CD4-positive, alpha-beta T cell treated with Interleukin-17A for 4 hours (primary cell): ENCODE data around the gene MKLN1.
"Not testable (repeated sequence)": the region's sequence is repeated elsewhere in the genome, so short reads cannot be mapped to it uniquely, and the experiment has no call there.

ENCODE experiments used
- DNase-seq: peaks from one replicate; pipeline ENCODE4 v3.0.0-alpha.2; 2020; ENCODE audit warnings: mixed read lengths

The MKLN1 gene

DNA sequence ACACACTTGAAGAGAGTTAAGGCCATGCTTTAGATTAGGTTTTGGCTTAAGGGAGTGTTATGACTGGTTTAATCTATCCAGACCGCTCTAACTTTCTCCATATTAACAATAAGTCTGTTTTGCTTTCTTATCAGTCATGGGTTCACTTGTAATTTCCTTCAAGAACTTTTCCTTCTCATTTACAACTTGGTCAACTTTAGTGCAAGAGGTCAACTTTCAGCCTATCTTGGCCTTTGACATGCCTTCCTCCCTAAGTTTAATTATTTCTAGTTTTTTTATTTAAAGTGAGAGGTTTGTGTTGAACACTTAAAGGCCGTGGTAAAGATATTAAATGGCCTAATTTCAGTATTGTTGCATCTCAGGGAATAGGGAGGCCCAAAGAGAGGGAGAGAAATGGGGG lies 75.6 kb downstream of the MKLN1 start:
- DNase-seq = no peak

DNA sequence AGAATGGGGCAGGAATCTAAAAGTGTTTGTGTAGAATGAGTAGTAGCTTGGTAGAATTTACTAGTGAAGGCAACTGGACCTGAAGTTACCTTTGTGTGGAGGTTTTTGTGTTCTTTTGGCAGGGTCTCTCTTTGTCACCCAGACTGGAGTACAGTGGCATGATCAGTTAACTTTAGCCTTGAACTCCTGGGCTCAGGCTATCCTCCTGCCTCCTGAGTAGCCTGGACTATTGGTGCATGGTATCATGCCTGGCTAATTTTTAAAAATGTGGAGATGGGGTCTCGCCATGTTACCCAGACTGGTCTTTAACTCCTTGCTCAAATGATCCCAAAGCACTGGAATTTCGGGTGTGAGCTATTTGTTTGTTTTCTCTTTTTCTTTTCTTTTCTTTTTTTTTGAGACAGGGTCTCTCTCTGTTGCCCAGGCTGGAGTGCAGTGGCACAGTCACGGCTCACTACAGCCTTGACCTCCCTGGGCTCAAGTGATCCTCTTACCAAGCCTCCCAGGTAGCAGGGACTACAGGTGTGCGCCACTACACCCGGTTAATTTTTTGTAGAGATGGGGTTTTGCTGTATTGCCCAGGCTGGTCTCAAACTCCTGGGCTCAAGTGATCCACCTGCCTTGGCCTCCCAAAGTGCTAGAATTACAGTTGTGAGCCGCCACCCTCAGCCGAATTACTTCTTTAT lies 76.7 kb downstream of the MKLN1 start:
- no peak for DNase-seq

DNA sequence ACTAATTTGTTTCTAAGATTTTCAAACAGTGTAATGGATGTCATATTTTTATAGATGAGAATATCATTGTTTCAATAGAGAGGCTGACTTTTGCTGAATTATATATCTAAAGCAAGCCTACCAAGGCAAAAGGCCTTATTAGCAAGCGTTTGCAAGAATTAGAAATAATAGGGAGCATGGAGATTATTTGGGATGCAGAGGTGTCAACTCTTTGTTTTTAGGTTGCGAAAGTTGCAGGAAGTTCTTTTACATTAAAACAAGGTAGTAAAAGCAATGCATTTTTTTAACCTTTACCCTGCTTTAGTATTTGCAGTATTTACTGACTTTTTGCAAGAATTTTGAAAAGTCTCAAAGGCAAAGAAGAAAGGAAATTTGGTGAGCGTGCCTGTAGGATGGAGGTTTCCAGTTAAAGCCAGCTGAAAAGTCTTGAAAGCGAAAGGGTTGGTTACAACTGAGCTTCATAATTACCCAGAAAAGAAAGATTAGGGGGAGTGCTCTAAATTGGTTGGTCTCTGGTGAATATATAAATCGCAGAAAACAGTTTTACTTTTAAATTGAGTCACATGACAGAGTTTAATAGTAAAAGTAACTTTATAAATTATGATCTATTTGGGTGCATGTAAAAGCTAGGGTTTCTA lies 81.6 kb downstream of the MKLN1 start:
- DNase-seq = no peak

DNA sequence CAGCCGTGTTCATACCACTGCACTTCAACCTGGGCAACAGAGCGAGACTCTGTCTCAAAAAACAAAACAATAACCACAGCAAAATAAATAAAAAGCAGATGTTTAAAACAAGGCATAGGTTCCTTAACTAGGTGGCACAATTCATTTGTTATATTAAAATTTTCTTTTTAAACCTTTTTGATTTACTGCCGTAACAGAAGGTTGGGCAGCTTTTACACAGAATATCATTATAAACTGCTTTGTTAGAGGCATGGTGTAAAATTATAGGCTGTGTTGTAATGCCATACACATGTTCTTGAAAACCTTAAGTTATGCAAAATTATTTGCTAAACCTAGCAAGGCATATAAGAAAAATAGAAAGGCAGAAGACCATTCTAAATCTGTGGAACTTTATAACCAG lies 84.4 kb downstream of the MKLN1 start:
- no peak for DNase-seq

DNA sequence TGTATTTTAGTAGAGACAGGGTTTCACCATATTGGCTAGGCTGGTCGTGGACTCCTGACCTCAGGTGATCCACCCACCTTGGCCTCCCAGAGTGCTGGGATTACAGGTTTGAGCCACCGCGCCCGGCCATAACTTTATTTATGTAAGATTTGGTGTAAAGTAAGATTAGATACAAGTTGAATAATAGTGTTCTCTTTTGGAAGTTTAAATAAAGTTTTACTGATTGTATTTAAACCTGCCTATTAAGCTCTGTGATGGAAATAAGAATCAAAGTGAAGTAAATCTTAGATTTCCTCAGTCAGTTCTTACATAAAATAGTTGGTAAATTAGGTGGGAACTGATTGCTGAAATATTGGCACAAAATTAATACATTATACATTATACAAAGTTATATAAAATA lies 86.0 kb downstream of the MKLN1 start:
- no peak for DNase-seq

DNA sequence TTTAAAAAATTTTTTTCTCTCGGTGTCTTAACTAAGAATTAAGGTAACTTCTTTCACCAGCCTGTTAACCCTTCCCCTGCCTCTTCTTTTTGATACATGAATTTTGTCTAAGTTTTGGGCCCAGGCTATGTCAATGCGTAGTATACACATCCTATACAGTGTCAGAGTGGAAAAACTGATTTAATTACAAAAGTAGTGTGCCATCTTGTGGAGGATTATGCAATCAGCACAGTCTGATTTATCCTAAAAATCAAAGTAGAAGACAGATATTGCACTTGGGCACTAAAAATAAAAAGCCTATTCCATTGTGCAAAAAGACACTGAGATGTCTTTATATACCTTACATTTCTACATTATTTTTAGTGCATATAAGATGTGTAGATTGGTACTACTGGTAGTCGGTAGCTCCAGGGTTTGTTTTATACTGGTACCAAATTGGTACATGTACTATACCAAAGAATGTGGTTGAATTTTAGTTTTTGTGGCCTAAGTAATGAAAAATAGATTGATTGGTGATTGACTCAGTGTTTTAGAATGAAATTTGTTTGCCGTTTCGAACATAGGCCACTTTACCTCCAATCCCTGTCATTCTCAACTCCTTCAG lies 96.6 kb downstream of the MKLN1 start:
- peak; percentile 10 for DNase-seq

DNA sequence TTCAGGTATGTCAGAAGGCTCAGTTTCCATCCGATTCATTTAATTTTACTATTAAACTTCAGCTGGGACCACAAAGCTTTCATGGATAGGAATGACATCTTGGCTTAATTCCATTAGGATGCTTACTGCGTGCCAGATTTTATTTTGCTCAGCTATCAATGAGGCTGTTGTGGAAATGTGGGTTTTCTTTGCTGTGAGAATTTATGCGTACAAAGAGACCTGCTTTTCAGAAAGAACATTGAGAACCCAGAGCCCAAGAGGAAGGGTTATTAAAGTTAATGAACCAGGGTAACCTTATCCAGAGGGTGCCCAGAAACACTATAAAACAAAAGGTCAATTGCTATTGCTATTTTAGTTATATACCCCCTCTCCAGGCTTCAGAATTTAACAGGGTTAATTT lies 98.3 kb downstream of the MKLN1 start:
- DNase-seq = no peak

DNA sequence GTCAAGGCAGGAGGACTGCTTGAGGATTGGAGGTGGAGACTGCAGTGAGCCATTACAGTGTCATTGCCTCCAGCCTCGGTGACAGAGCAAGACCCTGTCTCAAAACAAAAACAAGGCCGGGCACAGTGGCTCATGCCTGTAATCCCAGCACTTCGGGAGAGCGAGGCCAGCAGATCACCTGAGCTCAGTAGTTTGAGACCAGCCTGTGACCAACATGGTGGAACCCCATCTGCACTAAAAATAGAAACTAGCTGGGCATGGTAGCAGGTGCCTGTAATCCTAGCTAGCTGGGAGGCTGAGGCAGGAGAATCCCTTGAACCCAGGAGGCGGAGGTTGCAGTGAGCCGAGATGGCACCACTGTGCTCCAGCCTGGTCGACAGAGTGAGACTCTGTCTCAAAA lies 103.2 kb downstream of the MKLN1 start:
- DNase-seq = not testable (repeated sequence)

DNA sequence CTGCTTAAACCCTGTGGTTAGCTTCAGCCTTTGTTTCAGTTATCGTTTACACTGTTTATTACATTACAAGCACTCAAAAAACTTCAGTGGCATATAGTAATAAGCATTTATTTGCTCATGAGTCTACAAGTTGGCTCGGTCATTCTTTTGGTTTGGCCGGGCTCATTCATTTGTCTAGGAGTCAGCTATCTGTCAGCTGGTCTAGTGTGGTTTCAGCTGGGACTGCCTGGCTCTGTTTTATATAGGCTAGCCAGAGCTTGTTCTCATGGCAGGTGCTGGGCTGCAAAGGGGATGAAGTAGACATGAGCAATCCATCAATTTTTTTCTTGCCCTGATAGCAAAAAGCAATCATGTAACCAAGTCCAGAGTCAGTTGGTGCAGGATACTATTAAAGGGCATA lies 103.6 kb downstream of the MKLN1 start:
- no peak for DNase-seq

DNA sequence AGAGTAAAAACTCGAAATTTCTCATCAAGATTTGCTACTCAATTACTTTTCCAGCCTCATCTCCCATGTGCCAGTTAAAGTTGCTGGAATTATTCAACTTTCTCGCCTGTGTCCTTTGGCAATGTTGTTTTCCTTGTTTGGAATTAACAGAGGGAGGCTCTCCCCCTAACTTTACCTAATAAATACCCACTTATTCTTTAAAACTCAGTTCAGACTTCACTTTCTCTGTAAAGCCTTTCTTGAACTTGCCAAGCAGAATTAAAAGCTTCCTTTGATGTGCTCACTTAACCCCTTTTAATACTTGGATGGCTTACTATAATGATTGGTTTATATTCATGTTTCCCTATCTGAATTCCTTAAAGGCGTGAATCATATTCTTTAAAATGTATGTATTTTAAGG lies 104.1 kb downstream of the MKLN1 start:
- no peak for DNase-seq

DNA sequence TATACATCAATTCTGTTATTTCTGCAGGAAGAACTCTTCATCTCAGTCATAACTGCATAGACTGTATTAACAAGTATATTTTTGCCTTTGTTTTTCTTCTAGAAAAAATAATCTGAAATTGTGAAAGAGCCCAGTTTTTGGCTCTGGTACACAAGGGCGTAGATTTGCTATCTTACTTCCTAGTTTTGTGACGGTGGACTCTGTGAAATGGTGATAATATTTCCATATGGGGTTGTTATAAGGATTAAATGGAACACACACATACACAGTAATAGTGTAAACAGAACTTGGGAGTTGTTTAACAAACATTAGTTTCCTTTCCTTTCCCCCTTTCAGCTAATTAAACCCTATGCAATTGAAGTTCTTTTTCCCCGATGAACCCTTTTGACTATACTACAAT lies 108.7 kb downstream of the MKLN1 start:
- DNase-seq = no peak

DNA sequence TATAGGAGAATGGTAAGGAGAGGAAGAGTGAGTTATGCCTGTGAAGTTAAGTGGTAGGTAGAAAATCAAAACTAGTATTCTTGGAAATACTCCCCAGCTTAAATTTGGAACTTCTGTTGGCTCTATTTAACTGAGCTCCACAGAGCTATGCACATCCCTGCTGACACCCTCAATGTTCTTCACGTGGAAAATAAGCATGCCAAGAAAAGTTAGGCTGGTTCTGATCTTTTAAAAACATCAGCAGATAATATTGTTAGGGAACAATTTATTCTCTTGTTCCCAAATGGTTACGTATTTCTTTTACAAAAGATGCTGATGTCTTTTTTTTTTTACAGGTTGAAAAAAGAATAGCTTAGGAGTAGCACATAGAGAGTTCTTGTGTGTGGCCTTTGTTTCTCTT lies 111.3 kb downstream of the MKLN1 start:
- no peak for DNase-seq

DNA sequence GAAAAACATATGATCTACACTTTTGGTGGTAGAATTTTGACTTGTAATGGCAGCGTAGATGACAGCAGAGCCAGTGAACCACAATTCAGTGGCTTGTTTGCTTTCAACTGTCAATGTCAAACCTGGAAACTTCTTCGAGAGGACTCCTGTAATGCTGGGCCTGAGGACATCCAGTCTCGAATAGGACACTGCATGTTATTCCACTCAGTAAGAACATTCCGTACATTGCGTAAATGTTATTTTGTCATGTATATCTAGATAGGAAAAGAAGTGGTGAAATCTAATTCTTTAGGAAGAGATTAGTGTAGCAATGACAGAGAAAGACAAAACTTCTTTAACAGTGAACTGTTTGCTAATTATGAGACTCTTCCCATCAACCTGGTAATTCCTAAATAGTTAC lies 115.8 kb downstream of the MKLN1 start:
- no peak for DNase-seq

DNA sequence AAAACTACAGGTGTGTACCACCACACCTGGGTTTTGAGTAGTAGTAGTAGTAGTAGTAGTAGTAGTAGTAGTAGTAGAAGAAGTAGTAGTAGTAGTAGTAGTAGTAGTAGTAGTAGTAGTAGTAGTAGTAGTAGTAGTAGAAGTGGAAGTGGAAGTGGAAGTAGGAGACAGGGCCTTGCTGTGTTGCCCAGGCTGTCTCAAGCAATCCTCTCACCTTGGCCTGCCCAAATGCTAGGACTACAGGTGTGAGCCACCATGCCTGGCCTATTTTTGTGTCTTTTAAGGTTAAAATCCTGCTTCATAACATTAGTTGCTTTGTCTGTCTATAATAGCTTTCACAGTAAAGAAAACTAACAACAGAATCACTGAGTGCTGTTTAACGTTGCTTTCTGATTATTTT lies 117.0 kb downstream of the MKLN1 start:
- no peak for DNase-seq

DNA sequence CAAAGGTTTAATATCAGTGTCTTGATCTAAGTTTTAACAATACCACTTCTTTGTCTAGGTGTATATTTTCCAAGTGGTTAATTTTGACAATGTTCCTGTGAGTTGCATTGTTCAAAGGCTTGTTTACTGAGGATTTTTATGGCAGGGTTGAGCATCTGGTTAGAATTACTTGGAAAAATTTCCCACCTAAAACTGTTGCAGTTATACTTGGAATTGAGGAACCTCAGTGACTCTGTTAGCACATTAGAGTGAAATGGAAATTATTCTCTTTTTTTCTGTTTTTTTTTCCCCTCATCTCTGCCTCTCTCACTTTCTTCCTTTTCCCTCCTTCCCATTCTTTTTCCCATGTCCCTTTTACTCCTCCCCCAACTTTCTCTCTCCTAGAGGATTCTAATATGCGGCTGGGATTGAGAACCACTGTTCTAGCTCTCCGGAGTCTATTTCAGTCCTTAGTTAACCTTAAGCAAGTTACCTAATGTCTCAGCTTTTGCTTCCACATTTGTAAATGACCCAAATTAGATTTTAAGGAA lies 121.8 kb downstream of the MKLN1 start:
- DNase-seq = no peak

DNA sequence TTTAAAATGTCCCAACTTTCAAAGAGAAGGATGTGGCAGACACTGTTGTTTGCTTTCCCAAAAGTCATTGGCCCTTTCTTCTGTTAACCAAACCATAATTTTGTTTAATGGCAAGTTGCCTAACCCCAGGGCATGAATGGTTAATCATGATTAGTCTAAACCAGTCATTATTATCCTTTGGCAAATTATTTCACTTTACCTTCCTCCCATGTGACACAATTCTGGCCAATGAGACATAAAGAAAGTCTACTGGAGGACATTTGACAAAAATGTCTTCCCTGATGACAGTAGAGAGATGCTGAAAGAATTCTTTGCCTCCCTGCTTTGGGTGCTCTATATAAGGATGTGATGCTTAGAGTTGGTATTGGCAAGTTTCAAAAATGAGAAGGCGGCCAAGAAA lies 126.8 kb downstream of the MKLN1 start:
- no peak for DNase-seq

DNA sequence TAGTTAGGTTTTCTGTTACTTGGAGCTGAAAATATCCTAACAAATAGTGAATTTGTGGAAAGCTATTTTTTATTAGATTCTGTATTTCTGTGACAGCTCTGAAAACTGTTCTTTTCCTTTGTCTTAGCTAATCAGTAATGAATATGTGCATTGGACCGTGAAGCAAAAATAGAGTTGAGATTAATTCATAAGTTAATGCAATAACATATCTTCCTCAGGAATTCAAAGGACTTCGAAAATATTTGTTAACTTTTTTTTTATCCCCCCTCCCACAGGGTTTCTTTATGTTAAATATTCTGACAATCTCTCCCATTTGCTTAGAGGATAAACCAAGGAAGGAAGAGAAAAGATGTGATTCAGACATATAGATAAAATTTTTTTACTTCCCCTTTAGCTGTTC lies 127.3 kb downstream of the MKLN1 start:
- DNase-seq = no peak

DNA sequence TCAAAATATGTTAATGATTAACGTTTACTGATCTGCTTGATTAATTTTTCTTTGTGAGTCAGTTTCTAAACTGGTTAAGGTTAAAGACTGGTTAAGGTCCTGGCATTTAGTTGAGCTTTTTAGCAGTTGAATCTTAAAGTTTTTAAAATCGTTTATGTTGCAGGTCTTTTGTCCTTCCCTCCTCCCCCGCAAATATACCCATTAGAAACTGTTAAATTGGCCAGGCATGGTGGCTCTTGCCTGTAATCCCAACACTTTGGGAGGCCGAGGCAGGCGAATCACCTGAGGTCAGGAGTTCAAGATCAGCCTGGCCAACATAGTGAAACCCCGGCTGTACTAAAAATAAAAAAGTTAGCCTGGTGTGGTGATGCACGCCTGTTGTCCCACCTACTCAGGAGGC lies 127.9 kb downstream of the MKLN1 start:
- no peak for DNase-seq

DNA sequence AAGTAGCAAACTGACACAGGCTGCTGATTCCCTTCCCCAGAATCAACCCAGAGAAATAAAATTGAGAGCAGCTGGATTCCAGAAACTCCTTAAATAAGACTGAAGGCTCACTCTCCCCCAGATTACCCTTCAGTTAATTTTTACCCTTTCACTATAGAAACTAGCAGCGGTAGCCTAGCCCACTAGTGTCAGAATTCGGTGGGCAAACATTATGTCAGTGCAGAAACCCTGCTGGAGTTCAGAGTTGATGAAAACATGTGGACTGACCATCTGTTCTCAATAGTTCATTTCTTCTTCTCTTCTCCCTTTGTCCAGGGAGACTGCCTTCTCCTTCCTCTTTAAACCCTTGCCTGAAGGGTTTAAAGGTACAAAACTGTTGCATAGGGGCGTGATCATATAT lies 128.7 kb downstream of the MKLN1 start:
- no peak for DNase-seq

DNA sequence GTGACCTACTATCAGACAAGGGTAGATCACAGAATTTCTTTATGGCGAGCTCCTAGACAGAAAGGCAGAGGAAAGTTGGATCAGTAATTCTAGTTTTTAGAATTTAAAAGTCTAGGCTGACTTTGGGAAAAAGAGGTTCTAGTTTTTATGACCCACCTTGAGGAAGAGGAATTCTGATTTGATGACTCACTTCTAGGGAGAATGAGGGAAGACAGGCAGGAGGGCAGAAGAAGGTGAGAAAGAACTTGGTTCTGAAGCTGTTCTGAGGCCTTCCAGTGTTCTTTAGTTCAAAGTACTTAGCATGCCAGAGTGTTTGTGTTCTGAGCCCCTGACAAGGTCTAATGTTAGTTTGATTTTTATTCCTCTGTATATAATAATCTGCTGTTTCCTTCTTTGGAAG lies 131.6 kb downstream of the MKLN1 start:
- no peak for DNase-seq

DNA sequence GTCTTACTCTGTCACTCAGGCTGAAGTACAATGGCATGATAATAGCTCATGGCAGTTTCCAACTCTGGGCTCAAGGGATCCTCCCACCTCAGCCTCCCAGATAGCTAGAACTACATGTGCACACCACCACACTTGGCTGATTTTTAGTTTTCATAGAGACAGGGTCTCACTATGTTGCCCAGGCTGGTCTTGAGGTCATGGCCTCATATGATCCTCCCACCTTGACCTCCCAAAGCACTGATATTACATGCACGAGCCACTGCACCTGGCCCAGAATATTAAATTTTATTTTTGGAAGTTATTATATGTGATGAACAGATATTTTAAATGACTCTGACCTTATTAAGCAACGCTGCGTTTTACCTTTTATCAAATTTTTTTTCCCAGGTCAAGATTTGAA lies 134.4 kb downstream of the MKLN1 start:
- DNase-seq = no peak

DNA sequence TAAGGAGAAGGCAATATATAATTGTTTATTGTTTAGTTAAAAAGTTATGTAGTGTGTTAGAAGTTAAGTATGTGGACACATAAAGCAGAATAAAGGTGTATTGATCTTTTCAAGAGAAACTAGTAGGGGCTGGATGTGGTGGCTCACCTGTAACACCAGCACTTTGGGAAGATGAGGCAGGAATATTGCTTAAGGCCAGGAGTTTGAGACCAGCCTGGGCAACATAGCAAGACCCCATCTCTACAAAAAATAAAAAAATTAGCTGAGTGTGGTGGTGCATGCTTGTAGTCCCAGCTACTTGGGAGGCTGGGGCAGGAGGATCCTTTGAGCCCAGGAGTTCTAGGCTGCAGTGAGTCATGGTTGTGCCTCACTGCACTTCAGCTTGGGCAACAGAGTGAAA lies 135.0 kb downstream of the MKLN1 start:
- DNase-seq = not testable (repeated sequence)

DNA sequence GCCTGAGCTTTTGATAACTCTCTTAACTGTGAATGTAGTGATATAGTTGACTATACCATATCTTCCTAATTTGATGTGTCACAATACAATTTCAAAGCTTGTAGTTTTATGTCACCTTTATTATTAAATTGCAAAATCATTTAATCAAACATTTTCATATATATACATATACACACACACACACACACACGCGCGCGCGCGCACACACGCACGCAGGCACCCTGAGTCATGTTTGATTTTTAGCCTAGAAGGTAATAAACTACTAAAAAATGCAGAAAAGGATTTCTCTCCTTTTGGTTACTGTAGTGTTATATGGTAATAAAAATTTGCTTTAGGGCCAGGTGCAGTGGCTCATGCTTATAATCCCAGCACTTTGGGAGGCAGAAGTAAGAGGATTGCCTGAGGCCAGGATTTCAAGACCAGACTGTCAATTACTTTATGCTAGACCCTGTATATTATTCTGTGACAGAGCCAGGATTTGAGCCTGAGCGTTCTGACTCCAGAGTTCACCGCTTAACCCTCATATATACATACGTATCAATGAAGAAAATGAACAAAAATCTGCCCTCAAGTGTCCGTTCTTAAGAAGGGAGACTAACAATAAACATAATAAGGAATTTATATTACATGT lies 139.2 kb downstream of the MKLN1 start:
- DNase-seq = no peak

DNA sequence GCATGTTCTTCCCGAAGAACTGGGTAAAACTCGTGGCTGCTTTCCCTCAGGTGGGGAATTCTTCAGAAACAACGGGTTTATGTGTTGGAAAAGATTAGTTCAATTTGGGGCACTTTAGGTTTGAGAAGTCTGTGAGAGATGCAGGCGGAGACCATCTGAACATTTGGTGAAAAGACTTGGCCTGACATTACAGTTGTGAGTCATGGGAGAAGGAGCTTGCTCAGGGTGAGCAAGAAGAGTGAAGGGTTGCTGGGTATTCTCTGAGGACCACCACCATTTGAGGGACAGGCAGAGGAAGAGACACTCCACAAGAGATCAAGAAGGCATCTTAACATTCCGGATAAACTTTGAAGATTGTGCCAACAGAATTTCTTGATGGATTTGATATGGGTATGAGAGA lies 140.1 kb downstream of the MKLN1 start:
- DNase-seq = no peak
